Measurements from ENCODE around the gene FBXW5.

FBXW5 gene

DNA sequence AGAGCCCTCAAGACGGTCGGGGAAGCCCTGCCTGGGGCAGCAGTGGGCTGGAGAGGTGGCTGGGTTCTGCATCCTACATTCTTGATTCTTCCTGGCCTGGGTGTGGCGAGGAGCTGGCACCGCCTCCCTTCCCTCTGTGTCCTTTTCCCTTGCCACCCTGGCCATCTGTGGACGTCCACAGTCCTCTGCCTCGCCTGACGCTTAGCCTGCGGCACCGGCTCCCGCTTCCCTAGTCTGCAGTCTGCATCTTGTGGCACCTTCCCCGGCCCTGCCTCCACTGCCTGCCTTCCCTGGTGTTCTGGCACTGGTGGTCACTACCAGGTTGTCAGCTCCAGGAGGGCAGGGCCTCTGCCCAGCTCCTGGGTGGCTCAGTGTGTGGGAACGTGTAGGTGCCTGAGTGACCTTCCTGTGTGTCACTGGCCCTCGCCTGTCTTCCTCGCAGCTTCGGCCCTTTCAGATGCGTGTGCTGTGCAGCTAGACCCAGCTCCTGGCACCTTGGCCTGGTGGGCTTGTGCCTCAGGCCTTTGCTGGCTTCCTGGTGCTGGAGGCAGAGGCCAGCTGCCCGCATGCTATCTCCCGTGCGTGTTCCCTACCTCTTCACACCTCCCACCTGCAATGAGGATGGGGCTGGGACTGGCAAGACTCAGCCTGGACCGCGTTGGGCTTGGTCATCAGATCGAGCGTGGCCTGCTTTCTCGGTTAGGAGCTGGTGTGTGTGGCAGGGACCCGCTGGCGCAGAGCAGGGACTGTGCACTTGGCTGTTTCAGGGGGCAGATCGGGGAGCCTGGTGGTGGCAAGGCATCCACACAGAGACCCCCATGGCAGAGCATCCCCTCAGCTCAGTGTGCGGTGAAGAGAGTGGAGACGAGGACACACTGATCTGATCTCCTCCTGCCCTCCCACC lies 37.3 kb downstream of the FBXW5 start:
- no peak for DNase-seq (ENCODE audit: low read depth)

DNA sequence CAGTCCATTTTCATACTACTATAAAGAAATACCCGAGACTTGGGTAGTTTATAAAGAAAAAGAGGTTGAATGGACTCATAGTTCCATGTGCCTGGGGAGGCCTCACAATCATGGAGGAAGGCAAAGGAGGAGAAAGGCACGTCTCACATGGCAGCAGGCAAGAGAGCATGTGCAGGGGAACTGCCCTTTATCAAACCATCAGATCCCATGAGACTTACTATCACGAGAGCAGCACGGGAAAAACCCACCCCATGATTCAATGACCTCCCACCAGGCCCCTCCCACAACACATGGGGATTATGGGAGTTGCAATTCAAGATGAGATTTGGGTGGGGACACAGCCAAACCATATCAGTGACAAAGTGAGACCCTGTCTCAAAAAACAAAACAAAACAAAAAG lies 38.3 kb downstream of the FBXW5 start:
- DNase-seq (ENCODE audit: low read depth): no peak

GRCh38 chr9:136903041-136903554 lies 41.4 kb downstream of the FBXW5 start:
- DNase-seq (ENCODE audit: low read depth): no peak

DNA sequence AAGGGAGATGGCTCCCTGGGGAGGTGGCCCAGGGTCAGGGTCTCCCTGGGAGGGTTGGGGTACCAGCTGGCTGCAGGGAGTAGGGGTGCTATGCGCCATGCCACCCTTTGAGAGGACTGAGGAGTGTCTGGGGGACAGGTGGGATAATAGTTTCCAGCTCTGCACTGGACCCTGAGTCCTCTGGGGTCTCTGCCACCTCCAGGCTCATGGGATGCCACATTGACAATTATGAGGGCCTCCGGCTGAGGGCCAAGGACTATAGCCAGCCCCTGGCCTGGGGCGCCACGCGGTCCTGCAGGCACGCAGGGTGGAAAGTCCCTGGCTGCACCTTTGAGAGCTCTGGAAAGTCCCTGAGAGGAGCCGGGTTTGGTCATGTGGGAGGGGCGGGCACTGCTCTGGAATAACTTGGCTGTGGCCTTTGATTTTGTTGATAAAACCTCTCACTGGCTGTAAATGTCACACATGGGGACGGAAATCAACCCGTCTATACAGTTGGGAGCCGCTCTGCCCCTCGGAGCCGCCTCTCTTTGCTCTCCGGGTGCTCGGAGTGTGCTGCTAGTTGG lies 42.2 kb downstream of the FBXW5 start:
- DNase-seq (ENCODE audit: low read depth): peak; percentile 60

DNA sequence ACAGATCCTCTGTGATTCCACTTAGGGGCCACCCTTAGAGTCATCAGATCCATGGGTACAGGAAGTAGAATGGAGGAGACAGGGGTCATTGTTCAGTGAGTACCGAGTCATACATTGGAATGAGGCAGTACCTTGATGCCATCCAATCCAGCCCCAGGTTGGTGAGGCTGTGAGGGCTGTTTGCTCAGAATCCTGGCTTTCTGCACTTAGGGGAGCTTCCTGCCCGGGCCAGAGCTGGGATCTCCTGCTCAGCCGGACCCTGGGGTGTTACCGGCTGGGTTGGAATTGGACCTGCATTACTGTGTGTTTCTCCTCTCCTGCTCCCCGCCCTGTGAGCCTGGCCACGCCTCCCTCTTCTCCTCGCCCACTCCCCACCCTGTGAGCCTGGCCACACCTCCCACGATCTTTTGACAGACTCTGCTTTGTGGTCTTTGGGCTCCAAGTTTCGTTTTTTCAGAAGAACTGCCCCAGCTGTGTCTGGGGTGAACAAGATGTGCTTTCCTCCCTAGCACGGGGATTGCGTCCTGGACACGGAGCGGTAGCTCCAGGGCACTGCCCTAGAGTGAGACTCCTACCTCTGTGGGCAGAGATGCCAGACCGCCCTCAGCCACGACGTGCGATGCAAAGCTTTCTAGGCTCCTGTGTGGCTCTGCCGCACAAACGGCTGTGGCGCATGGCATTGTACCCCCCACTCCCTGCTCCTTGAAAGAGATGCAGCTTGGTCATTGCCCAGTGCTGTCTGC lies 42.9 kb downstream of the FBXW5 start:
- no peak for DNase-seq (ENCODE audit: low read depth)

GRCh38 chr9:136900988-136901515 lies 43.5 kb downstream of the FBXW5 start:
- DNase-seq (ENCODE audit: low read depth): no peak

- no peak for DNase-seq (ENCODE audit: low read depth)
Measured at GRCh38 chr9:136900556-136900955, 44.0 kb downstream of the FBXW5 start.

DNA sequence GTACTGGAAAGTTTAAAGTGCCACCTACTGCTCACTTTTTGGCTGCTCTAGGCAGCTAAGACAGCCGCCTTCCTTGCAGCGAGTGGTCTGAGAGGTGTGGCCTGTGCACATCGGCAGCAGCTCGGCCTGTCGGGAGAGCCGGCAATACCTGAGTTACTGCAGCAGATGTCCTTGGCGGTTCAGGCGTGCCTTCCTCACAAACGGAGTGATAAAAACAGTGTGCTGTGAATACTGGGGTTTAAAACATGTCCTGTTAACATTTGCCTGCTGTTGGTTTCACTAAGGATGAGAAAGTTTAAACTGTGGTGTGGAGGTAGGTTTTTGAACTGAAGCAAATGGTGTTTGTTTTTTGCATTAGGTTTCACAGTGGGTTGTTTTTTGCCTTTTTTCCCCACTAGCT lies 45.3 kb downstream of the FBXW5 start:
- DNase-seq (ENCODE audit: low read depth): no peak

- DNase-seq (ENCODE audit: low read depth): no peak
Measured at GRCh38 chr9:136898483-136899100, 45.9 kb downstream of the FBXW5 start.

- no peak for DNase-seq (ENCODE audit: low read depth)
Measured at GRCh38 chr9:136896027-136896426, 48.5 kb downstream of the FBXW5 start.

GRCh38 chr9:136890661-136891060 lies 53.9 kb downstream of the FBXW5 start:
- no peak for DNase-seq (ENCODE audit: low read depth)

Data from fibroblast of gingiva (primary cell).